ENCODE results near the gene SCARB1. TPM values are rescaled to one million over a fixed set of nuclear protein-coding genes. Genes with fewer than 3 reads are reported as not detected.

SCARB1 gene
- total RNA-seq, 1 experiment from 2014 or later, result 359 TPM

GRCh38 chr12:124816295-124816854 is 47.3 kb downstream of the SCARB1 start:
- intact Hi-C loops (cut with micrococcal nuclease; ENCODE audit: unreplicated experiment) (no loop called here), in situ Hi-C loops (cut with HindIII; ENCODE audit: low pct_unique_long_range_greater_than_20kb, low sequenced_read_pairs) (no loop called here)
- DNase-seq (ENCODE audit: low read depth, low spot score) (no peak), ATAC-seq (no peak)
- no peak for TF ChIP-seq CTCF (IDR thresholded peaks at IDR 0.05)
- no peak for TF ChIP-seq TCF7L2 (IDR thresholded peaks at IDR 0.05; ENCODE audit: low read depth, low read length)
- no peak for TF ChIP-seq POLR2AphosphoS5 (IDR thresholded peaks at IDR 0.05; ENCODE audit: low read depth, low read length)
- TF ChIP-seq SIN3A (IDR thresholded peaks at IDR 0.05; ENCODE audit: borderline replicate concordance, insufficient read depth, low read depth, low read length), result no peak
- TF ChIP-seq REST (IDR thresholded peaks at IDR 0.05; ENCODE audit: insufficient read depth in 1 of 2, low read depth in 2 of 2, low read length in 1 of 2), result no peak
- Histone ChIP-seq H3K27ac (ENCODE audit: low read length) (no peak overlapping the region), H3K4me3 (ENCODE audit: low read depth in 2 of 2, low read length in 2 of 2) (no peak overlapping the region), H3K9me3 (ENCODE audit: control insufficient read depth, insufficient read depth, low read depth, low read length) (no peaks in the 10 kb centered on the region), H3K36me3 (ENCODE audit: control insufficient read depth, insufficient read depth, low read length) (no peaks in the 10 kb centered on the region; the same call in 1 of the 2 replicates), H3K4me1 (ENCODE audit: control insufficient read depth, insufficient read depth, low read length) (no peaks in the 10 kb centered on the region), H3K27me3 (ENCODE audit: control insufficient read depth, insufficient read depth, low read length) (no peaks in the 10 kb centered on the region)
- no TSS peak for BruUV-seq (replicated peaks)
- ChIA-PET POLR2A (no interaction called here), CTCF (no interaction called here)

GRCh38 chr12:124814741-124815613 is 48.7 kb downstream of the SCARB1 start:
- POLR2A ChIA-PET, result no interaction called here
- ATAC-seq (no peak), DNase-seq (ENCODE audit: low read depth, low spot score) (no peak)
- Histone ChIP-seq H3K27ac (ENCODE audit: low read length) (no peak overlapping the region), H3K9me3 (ENCODE audit: control insufficient read depth, insufficient read depth, low read depth, low read length) (no peaks in the 10 kb centered on the region), H3K4me1 (ENCODE audit: control insufficient read depth, insufficient read depth, low read length) (no peaks in the 10 kb centered on the region), H3K4me3 (ENCODE audit: low read depth in 2 of 2, low read length in 2 of 2) (no peak overlapping the region), H3K36me3 (ENCODE audit: control insufficient read depth, insufficient read depth, low read length) (no peaks in the 10 kb centered on the region; the same call in 1 of the 2 replicates), H3K27me3 (ENCODE audit: control insufficient read depth, insufficient read depth, low read length) (no peaks in the 10 kb centered on the region)
- TF ChIP-seq SIN3A (IDR thresholded peaks at IDR 0.05; ENCODE audit: borderline replicate concordance, insufficient read depth, low read depth, low read length) (no peak), REST (IDR thresholded peaks at IDR 0.05; ENCODE audit: insufficient read depth in 1 of 2, low read depth in 2 of 2, low read length in 1 of 2) (no peak), TCF7L2 (IDR thresholded peaks at IDR 0.05; ENCODE audit: low read depth, low read length) (no peak), POLR2AphosphoS5 (IDR thresholded peaks at IDR 0.05; ENCODE audit: low read depth, low read length) (no peak), CTCF (IDR thresholded peaks at IDR 0.05) (no peak)
- CTCF ChIA-PET, result no interaction called here
- BruUV-seq (replicated peaks), result no TSS peak
- intact Hi-C loops (cut with micrococcal nuclease; ENCODE audit: unreplicated experiment), result no loop called here
- in situ Hi-C loops (cut with HindIII; ENCODE audit: low pct_unique_long_range_greater_than_20kb, low sequenced_read_pairs), result no loop called here

Data from Panc1 (cell line).